ENCODE results near the gene JAKMIP1. TPM values are rescaled to one million over a fixed set of nuclear protein-coding genes. Genes with fewer than 3 reads are reported as not detected.

JAKMIP1 gene
- total RNA-seq, 1 donor from 2014 or later, result 0.54 TPM

DNA sequence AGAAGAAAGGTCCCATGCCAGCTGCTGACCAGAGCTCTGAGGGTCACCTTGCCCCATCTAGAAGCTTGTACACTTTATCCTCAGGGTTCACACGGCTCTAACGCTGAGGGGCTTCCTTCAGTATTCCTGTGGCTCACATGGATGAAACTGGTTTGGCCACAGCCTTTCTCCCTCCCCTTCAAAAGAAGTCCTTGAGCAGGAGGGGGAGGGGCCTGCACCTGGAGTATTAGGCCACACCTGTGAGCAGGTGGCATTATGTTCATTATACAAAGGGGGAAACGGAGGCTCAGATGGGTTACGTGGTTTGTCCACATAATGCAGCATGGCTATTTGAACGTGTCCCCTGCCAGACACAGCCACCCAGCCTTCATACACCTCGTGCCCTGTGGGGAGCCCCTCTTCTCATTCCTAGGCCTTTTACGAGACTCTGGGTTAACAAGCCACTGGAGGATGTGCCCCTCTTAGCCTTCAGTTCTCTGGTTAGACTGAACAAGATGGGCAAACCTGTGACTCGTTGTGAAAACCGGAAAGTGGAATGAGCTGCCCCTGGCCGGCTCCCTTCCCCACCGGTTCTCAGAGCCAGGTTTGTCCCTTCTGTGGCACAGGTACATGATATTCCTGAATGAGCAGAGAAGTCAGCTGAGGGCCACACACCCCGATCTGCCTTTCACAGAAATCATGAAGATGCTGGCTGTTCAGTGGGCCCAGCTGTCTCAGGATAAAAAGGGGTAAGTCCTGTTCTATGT, 27.2 kb upstream of the JAKMIP1 start:
- H3K36me3 Mint-ChIP-seq (ENCODE audit: low read depth), result no peaks in the 10 kb centered on the region
- no peak overlapping the region for H3K27ac Mint-ChIP-seq (ENCODE audit: unreplicated experiment)
- TF ChIP-seq, protein P1, sequence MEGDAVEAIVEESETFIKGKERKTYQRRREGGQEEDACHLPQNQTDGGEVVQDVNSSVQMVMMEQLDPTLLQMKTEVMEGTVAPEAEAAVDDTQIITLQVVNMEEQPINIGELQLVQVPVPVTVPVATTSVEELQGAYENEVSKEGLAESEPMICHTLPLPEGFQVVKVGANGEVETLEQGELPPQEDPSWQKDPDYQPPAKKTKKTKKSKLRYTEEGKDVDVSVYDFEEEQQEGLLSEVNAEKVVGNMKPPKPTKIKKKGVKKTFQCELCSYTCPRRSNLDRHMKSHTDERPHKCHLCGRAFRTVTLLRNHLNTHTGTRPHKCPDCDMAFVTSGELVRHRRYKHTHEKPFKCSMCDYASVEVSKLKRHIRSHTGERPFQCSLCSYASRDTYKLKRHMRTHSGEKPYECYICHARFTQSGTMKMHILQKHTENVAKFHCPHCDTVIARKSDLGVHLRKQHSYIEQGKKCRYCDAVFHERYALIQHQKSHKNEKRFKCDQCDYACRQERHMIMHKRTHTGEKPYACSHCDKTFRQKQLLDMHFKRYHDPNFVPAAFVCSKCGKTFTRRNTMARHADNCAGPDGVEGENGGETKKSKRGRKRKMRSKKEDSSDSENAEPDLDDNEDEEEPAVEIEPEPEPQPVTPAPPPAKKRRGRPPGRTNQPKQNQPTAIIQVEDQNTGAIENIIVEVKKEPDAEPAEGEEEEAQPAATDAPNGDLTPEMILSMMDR (conservative IDR thresholded peaks at IDR 0.05), result no peak
- H3K4me1 Mint-ChIP-seq, result no peaks in the 10 kb centered on the region
- no peaks in the 10 kb centered on the region for H3K9me3 Mint-ChIP-seq
- no peak for DNase-seq (ENCODE audit: low read depth, low spot score)
- H3K4me3 Mint-ChIP-seq, result no peak overlapping the region
- H3K27me3 Mint-ChIP-seq (ENCODE audit: low read depth), result peaks cover 46% of the 10 kb centered on the region

DNA sequence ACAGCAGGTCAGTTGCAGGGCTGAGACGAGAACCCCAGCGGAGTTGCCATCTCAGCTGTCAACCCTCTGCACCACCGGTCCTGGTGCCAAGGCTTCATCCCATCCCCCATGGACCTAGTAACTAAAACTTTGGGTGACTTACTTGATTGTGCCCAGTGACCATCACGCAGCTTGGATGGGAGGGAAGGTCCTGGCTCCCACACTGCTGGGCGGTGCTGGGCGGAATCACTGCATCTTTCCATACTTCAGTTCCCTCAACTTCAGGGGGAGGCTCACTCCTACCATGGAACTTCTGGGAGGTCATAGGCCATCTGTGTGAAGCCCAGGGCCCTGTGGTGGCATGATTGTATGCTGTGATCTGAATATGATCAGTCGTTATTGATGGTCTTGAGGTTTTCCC, 26.2 kb upstream of the JAKMIP1 start:
- Mint-ChIP-seq H3K4me3 (no peak overlapping the region), H3K27ac (ENCODE audit: unreplicated experiment) (no peak overlapping the region), H3K27me3 (ENCODE audit: low read depth) (peaks cover 50% of the 10 kb centered on the region), H3K4me1 (peaks cover 1% of the 10 kb centered on the region), H3K36me3 (ENCODE audit: low read depth) (no peaks in the 10 kb centered on the region), H3K9me3 (no peaks in the 10 kb centered on the region)
- TF ChIP-seq, protein P1 (conservative IDR thresholded peaks at IDR 0.05), result no peak
- no peak for DNase-seq (ENCODE audit: low read depth, low spot score)

DNA sequence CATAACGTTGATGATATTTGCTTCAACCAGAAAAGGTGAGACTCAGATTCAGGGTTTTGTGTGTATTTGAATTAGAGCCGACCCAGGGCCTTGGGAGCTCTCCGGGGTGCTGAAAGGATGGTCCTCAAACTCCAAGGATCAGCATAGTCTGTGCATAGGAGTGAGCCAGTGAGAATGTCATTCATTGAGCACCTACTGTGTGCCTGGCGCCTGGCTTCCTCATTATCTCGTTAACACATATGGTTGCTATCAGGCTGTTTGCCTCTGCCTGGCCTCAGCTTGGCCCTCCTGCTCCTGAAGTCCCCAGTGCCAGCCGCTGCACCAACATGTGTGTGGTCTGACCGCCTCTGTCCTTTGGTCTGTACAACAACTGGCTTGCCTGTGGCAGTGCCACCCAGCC, 25.1 kb upstream of the JAKMIP1 start:
- Mint-ChIP-seq H3K4me3 (no peak overlapping the region), H3K27me3 (ENCODE audit: low read depth) (peaks cover 61% of the 10 kb centered on the region), H3K4me1 (peaks cover 5% of the 10 kb centered on the region), H3K36me3 (ENCODE audit: low read depth) (no peaks in the 10 kb centered on the region), H3K9me3 (no peaks in the 10 kb centered on the region), H3K27ac (ENCODE audit: unreplicated experiment) (no peak overlapping the region)
- DNase-seq (ENCODE audit: low read depth, low spot score), result peak; percentile 46
- TF ChIP-seq, protein P1 (conservative IDR thresholded peaks at IDR 0.05), result no peak

DNA sequence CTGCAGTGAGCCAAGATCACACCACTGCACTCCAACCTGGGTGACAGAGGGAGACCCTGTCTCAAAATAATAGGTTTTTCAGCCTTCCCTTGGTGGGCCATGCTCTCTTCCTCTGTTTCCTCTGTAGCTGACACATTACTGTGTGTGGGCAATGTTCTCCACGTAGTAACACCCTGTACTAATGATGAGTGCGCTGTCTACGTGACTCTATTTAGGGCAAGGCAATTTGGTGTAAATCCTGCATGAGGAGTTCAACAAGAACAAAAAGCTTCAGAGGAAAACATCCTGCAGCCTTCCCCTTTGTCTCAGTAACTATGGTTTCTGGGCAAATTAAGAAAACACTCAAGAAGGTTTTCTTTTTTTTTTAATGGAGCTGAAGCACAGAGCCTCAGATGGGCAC, 24.4 kb upstream of the JAKMIP1 start:
- no peaks in the 10 kb centered on the region for H3K9me3 Mint-ChIP-seq
- H3K4me1 Mint-ChIP-seq, result peaks cover 5% of the 10 kb centered on the region
- no peaks in the 10 kb centered on the region for H3K36me3 Mint-ChIP-seq (ENCODE audit: low read depth)
- no peak overlapping the region for H3K27ac Mint-ChIP-seq (ENCODE audit: unreplicated experiment)
- peaks cover 66% of the 10 kb centered on the region for H3K27me3 Mint-ChIP-seq (ENCODE audit: low read depth)
- TF ChIP-seq, protein P1 (conservative IDR thresholded peaks at IDR 0.05), result no peak
- H3K4me3 Mint-ChIP-seq, result no peak overlapping the region
- DNase-seq (ENCODE audit: low read depth, low spot score), result no peak

DNA sequence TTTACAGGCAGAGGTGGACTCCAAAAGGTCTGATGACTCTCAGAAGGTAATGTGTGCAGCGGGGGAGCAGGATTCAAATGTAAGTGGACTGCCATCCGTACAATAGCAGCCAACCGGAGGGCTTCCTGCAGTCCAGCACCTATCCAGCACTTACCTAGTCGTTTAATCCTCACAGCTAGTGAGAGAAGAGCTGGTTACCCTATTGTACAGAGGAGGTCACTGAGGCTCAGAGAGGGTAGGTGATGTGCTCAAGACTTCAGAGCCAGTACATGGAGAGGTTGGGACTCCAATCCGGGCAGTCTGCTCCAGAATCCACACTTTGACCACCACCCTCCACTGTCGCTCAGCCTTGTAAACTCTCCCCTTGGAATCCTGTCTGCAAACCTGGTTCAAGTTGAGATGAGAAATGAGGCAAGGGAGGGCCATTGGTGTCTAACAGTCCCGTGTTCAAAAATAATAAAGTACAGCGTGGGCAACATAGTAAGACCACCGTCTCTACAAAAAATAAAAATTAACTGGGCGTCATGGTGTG, 22.5 kb upstream of the JAKMIP1 start:
- Mint-ChIP-seq H3K4me3 (no peak overlapping the region), H3K27ac (ENCODE audit: unreplicated experiment) (no peak overlapping the region), H3K27me3 (ENCODE audit: low read depth) (peaks cover 78% of the 10 kb centered on the region), H3K4me1 (peaks cover 5% of the 10 kb centered on the region), H3K9me3 (no peaks in the 10 kb centered on the region), H3K36me3 (ENCODE audit: low read depth) (no peaks in the 10 kb centered on the region)
- peak; percentile 35 for DNase-seq (ENCODE audit: low read depth, low spot score)
- TF ChIP-seq, protein P1 (conservative IDR thresholded peaks at IDR 0.05), result no peak
